Measurements from ENCODE around the gene MYO9B. TPM values are rescaled to one million over a fixed set of nuclear protein-coding genes. Genes with fewer than 3 reads are reported as not detected.
A peak's percentile ranks its signal among the peaks of the same experiment; 100 is the strongest.

Gene MYO9B
- total RNA-seq, 1 donor from 2014 or later, result 137 TPM

- intact Hi-C loops (cut with micrococcal nuclease), result loop anchor here (1.0 kb wide), 5 partner anchors 11 to 140 kb away; partner anchors contain the start of genes BABAM1, DDA1, HAUS8 and MYO9B
- Mint-ChIP-seq H3K9me3 (no peaks in the 10 kb centered on the region), H3K4me3 (peak within 1 kb of the TSS; percentile 91), H3K27ac (peak within 1 kb of the TSS; percentile 99), H3K4me1 (ENCODE audit: low read depth) (peaks cover 11% of the 10 kb centered on the region), H3K27me3 (ENCODE audit: insufficient read depth) (no peaks in the 10 kb centered on the region), H3K36me3 (ENCODE audit: low read depth) (peaks cover 35% of the 10 kb centered on the region)
- DNase-seq (ENCODE audit: low spot score), result peak; percentile 82
Measured at GRCh38 chr19:17215127-17215971, 139.8 kb downstream of the MYO9B start, which contains the start of gene USE1. Gene USE1 (plus strand): TSS chr19:17215357. CDS start chr19:17215406, 49 bp downstream.

GRCh38 chr19:17216058-17216670 lies 140.6 kb downstream of the MYO9B start:
- Mint-ChIP-seq H3K9me3 (no peaks in the 10 kb centered on the region), H3K4me1 (ENCODE audit: low read depth) (peaks cover 11% of the 10 kb centered on the region), H3K27ac (no peak overlapping the region), H3K27me3 (ENCODE audit: insufficient read depth) (no peaks in the 10 kb centered on the region), H3K4me3 (peak overlapping the region; percentile 91), H3K36me3 (ENCODE audit: low read depth) (peaks cover 35% of the 10 kb centered on the region)
- no peak for DNase-seq (ENCODE audit: low spot score)
- intact Hi-C loops (cut with micrococcal nuclease), result no loop called here

- no peak overlapping the region for H3K4me3 Mint-ChIP-seq
- peaks cover 29% of the 10 kb centered on the region for H3K36me3 Mint-ChIP-seq (ENCODE audit: low read depth)
- peaks cover 10% of the 10 kb centered on the region for H3K4me1 Mint-ChIP-seq (ENCODE audit: low read depth)
- intact Hi-C loops (cut with micrococcal nuclease), result no loop called here
- H3K27ac Mint-ChIP-seq, result no peak overlapping the region
- H3K9me3 Mint-ChIP-seq, result no peaks in the 10 kb centered on the region
- no peak for DNase-seq (ENCODE audit: low spot score)
- H3K27me3 Mint-ChIP-seq (ENCODE audit: insufficient read depth), result no peaks in the 10 kb centered on the region
Measured at GRCh38 chr19:17219286-17219685, 143.7 kb downstream of the MYO9B start.

GRCh38 chr19:17220207-17220758 lies 144.7 kb downstream of the MYO9B start:
- H3K9me3 Mint-ChIP-seq, result no peaks in the 10 kb centered on the region
- H3K4me3 Mint-ChIP-seq, result no peak overlapping the region
- intact Hi-C loops (cut with micrococcal nuclease), result no loop called here
- H3K27ac Mint-ChIP-seq, result no peak overlapping the region
- DNase-seq (ENCODE audit: low spot score), result no peak
- peaks cover 22% of the 10 kb centered on the region for H3K36me3 Mint-ChIP-seq (ENCODE audit: low read depth)
- H3K27me3 Mint-ChIP-seq (ENCODE audit: insufficient read depth), result no peaks in the 10 kb centered on the region
- H3K4me1 Mint-ChIP-seq (ENCODE audit: low read depth), result peaks cover under 1% of the 10 kb centered on the region

- peaks cover 4% of the 10 kb centered on the region for H3K4me1 Mint-ChIP-seq (ENCODE audit: low read depth)
- H3K36me3 Mint-ChIP-seq (ENCODE audit: low read depth), result peaks cover 2% of the 10 kb centered on the region
- peak overlapping the region; percentile 56 for H3K4me3 Mint-ChIP-seq
- intact Hi-C loops (cut with micrococcal nuclease), result loop anchor here (5.0 kb wide), 1 partner anchor 57 kb away; the partner anchor contains the start of gene ANKLE1
- DNase-seq (ENCODE audit: low spot score), result no peak
- no peaks in the 10 kb centered on the region for H3K9me3 Mint-ChIP-seq
- H3K27ac Mint-ChIP-seq, result no peak overlapping the region
- H3K27me3 Mint-ChIP-seq (ENCODE audit: insufficient read depth), result no peaks in the 10 kb centered on the region
Measured at GRCh38 chr19:17225053-17225452, 149.5 kb downstream of the MYO9B start.

- Mint-ChIP-seq H3K4me3 (peak within 1 kb of the TSS; percentile 89), H3K27me3 (ENCODE audit: insufficient read depth) (no peaks in the 10 kb centered on the region), H3K9me3 (no peaks in the 10 kb centered on the region), H3K36me3 (ENCODE audit: low read depth) (peaks cover 2% of the 10 kb centered on the region), H3K27ac (peak within 1 kb of the TSS; percentile 98), H3K4me1 (ENCODE audit: low read depth) (peaks cover 4% of the 10 kb centered on the region)
- intact Hi-C loops (cut with micrococcal nuclease), result loop anchor here (1.0 to 5.0 kb wide), 9 partner anchors 9 to 730 kb away; partner anchors contain the start of genes ANKLE1, BABAM1, C19orf44 and CALR3
- peak; percentile 95 for DNase-seq (ENCODE audit: low spot score)
Measured at GRCh38 chr19:17226002-17226933, 150.7 kb downstream of the MYO9B start, which contains the start of gene OCEL1. Gene OCEL1 (plus strand): TSS chr19:17226226. CDS start chr19:17226248, 22 bp downstream.

GRCh38 chr19:17227798-17228367 lies 152.3 kb downstream of the MYO9B start:
- Mint-ChIP-seq H3K4me1 (ENCODE audit: low read depth) (peaks cover 4% of the 10 kb centered on the region), H3K4me3 (no peak overlapping the region), H3K27me3 (ENCODE audit: insufficient read depth) (no peaks in the 10 kb centered on the region), H3K27ac (no peak overlapping the region), H3K36me3 (ENCODE audit: low read depth) (peaks cover 2% of the 10 kb centered on the region), H3K9me3 (no peaks in the 10 kb centered on the region)
- DNase-seq (ENCODE audit: low spot score), result no peak
- intact Hi-C loops (cut with micrococcal nuclease), result loop anchor here (2.0 to 5.0 kb wide), 2 partner anchors 54 to 161 kb away; partner anchors contain the start of gene ANKLE1

GRCh38 chr19:17229890-17230289 lies 154.3 kb downstream of the MYO9B start:
- Mint-ChIP-seq H3K27ac (no peak overlapping the region), H3K9me3 (no peaks in the 10 kb centered on the region), H3K4me3 (no peak overlapping the region), H3K36me3 (ENCODE audit: low read depth) (peaks cover 2% of the 10 kb centered on the region), H3K27me3 (ENCODE audit: insufficient read depth) (no peaks in the 10 kb centered on the region), H3K4me1 (ENCODE audit: low read depth) (peaks cover 17% of the 10 kb centered on the region)
- intact Hi-C loops (cut with micrococcal nuclease), result loop anchor here (5.0 kb wide), 1 partner anchor 52 kb away; the partner anchor contains the start of gene ANKLE1
- no peak for DNase-seq (ENCODE audit: low spot score)

- intact Hi-C loops (cut with micrococcal nuclease), result no loop called here
- H3K27me3 Mint-ChIP-seq (ENCODE audit: insufficient read depth), result no peaks in the 10 kb centered on the region
- no peak for DNase-seq (ENCODE audit: low spot score)
- H3K4me3 Mint-ChIP-seq, result no peak overlapping the region
- no peaks in the 10 kb centered on the region for H3K36me3 Mint-ChIP-seq (ENCODE audit: low read depth)
- no peaks in the 10 kb centered on the region for H3K9me3 Mint-ChIP-seq
- H3K27ac Mint-ChIP-seq, result no peak overlapping the region
- H3K4me1 Mint-ChIP-seq (ENCODE audit: low read depth), result peaks cover 13% of the 10 kb centered on the region
Measured at GRCh38 chr19:17232258-17232657, 156.7 kb downstream of the MYO9B start.

- H3K4me1 Mint-ChIP-seq (ENCODE audit: low read depth), result peaks cover 13% of the 10 kb centered on the region
- peak; percentile 60 for DNase-seq (ENCODE audit: low spot score)
- peak overlapping the region; percentile 79 for H3K27ac Mint-ChIP-seq
- intact Hi-C loops (cut with micrococcal nuclease), result loop anchor here (1.0 to 2.0 kb wide), 6 partner anchors 9 to 160 kb away; partner anchors contain the start of genes BABAM1, HAUS8, MYO9B and OCEL1
- no peaks in the 10 kb centered on the region for H3K36me3 Mint-ChIP-seq (ENCODE audit: low read depth)
- H3K9me3 Mint-ChIP-seq, result no peaks in the 10 kb centered on the region
- H3K4me3 Mint-ChIP-seq, result peak overlapping the region; percentile 85
- H3K27me3 Mint-ChIP-seq (ENCODE audit: insufficient read depth), result no peaks in the 10 kb centered on the region
Measured at GRCh38 chr19:17234911-17235299, 159.3 kb downstream of the MYO9B start.

- Mint-ChIP-seq H3K36me3 (ENCODE audit: low read depth) (no peaks in the 10 kb centered on the region), H3K4me1 (ENCODE audit: low read depth) (peaks cover 13% of the 10 kb centered on the region), H3K9me3 (no peaks in the 10 kb centered on the region), H3K4me3 (peak overlapping the region; percentile 85), H3K27me3 (ENCODE audit: insufficient read depth) (no peaks in the 10 kb centered on the region), H3K27ac (peak overlapping the region; percentile 79)
- peak; percentile 75 for DNase-seq (ENCODE audit: low spot score)
- intact Hi-C loops (cut with micrococcal nuclease), result loop anchor here (1.0 to 2.0 kb wide), 6 partner anchors 9 to 161 kb away; partner anchors contain the start of genes BABAM1, HAUS8, MYO9B and OCEL1
Measured at GRCh38 chr19:17235300-17235970, 159.9 kb downstream of the MYO9B start.

All from activated T-helper 1 cell treated with anti-CD3 and anti-CD28 coated beads, Interleukin-12 subunit alpha, Interleukin-12 subunit beta, Interleukin-2, Interleukin-4 antibody, amounts not matched to agents 30 ng/mL and 10 ng/mL and 1 ng/mL, durations not matched to agents 14 hours and 24 hours and 36 hours (primary cell).